GM12878 (cell line): ENCODE data around the gene IL13RA2. TPM values are rescaled to one million over a fixed set of nuclear protein-coding genes. Genes with fewer than 3 reads are reported as not detected.

ENCODE experiments used
- ATAC-seq: fragments of 200-7000 bp; cut with Tn5 transposase; 3 replicates; pipeline ENCODE4 v1.9.1; 2020; ENCODE audit warnings: mild to moderate bottlenecking, moderate library complexity
- BruUV-seq: library from RNA; stranded (reverse); fragments of 400-500 nt; replicated peaks from 2 replicates; lab custom pipeline; 2021; lab: Mats Ljungman, UMichigan
- CTCF ChIA-PET: fragments of 300-600 bp; sonication (Branson Sonifier 250); formaldehyde crosslinking; extraction: SDS; loops from one replicate; lab custom pipeline; 2021; ENCODE audit warnings: inconsistent platforms; lab: Yijun Ruan, JAX
- POLR2A ChIA-PET: fragments of 350-600 bp; formaldehyde crosslinking; extraction: SDS; loops from one replicate; lab custom pipeline; 2021; ENCODE audit warnings: inconsistent platforms; lab: Charles Lee
- RAD21 ChIA-PET: fragments of 300-600 bp; sonication (Branson Sonifier 250); formaldehyde crosslinking; loops from one replicate; lab custom pipeline; 2023; ENCODE audit warnings: antibody characterized with exemption; ENCODE audit not compliant: unreplicated experiment; lab: Charles Lee
- SMC1A ChIA-PET: fragments of 300-600 bp; sonication (Branson Sonifier 250); formaldehyde crosslinking; loops from one replicate; lab custom pipeline; 2023; ENCODE audit not compliant: unreplicated experiment, uncharacterized antibody; lab: Charles Lee
- DNase-seq: peaks from one replicate; pipeline ENCODE4 v3.0.0-alpha.2; 2011; ENCODE audit warnings: low read depth, low spot score
- FAIRE-seq: peaks from 3 replicates; lab custom pipeline; 2011; peaks lifted over from hg19 to GRCh38; lab: Jason Lieb, UNC
- H2AFZ ChIP-seq: 2 replicates; pipeline ENCODE4 v1.6.0; 2011; ENCODE audit warnings: low read depth, low read length, control low read depth; ENCODE audit not compliant: control insufficient read depth
- H3K27ac ChIP-seq: 2 replicates; pipeline ENCODE4 v1.5.1; 2011; ENCODE audit warnings: control low read depth; ENCODE audit not compliant: control insufficient read depth, insufficient read depth
- H3K27me3 ChIP-seq, 2 experiments: replicated peaks in 1 of 2; 2 replicates each; pipeline versions ENCODE4 v1.6.0 to v1.6.1; 2011; ENCODE audit warnings: low read length in 1 of 2; ENCODE audit not compliant: control insufficient read depth in 2 of 2, insufficient read depth in 2 of 2
- H3K36me3 ChIP-seq, 2 experiments: 2 replicates each; pipeline ENCODE4 v1.5.1; 2011; ENCODE audit warnings: low read length in 1 of 2; ENCODE audit not compliant: control insufficient read depth in 2 of 2, insufficient read depth in 2 of 2
- H3K4me1 ChIP-seq: 2 replicates; pipeline ENCODE4 v1.6.1; 2011; ENCODE audit warnings: mild to moderate bottlenecking, low read length, moderate library complexity, mixed read lengths; ENCODE audit not compliant: control insufficient read depth, insufficient read depth
- H3K4me2 ChIP-seq: 2 replicates; pipeline ENCODE4 v1.6.0; 2011; ENCODE audit warnings: control low read depth; ENCODE audit not compliant: control insufficient read depth, insufficient read depth
- H3K4me3 ChIP-seq: fragments of 200-600 bp; sonication (generic); 2 replicates; pipeline ENCODE4 v1.5.1; 2016
- H3K79me2 ChIP-seq: 2 replicates; pipeline ENCODE4 v1.6.0; 2011; ENCODE audit warnings: low read length; ENCODE audit not compliant: control insufficient read depth, insufficient read depth
- H3K9ac ChIP-seq: 2 replicates; pipeline ENCODE4 v1.8.0; 2011; ENCODE audit warnings: low read length, control low read depth, mixed read lengths; ENCODE audit not compliant: control insufficient read depth, insufficient read depth
- H3K9me3 ChIP-seq: replicated peaks from 3 replicates; pipeline ENCODE4 v1.5.1; 2011; ENCODE audit warnings: mild to moderate bottlenecking, low read length; ENCODE audit not compliant: control insufficient read depth, insufficient read depth
- H4K20me1 ChIP-seq: 2 replicates; pipeline ENCODE4 v1.6.0; 2011; ENCODE audit not compliant: control insufficient read depth, insufficient read depth
- BACH1 ChIP-seq: fragments of 450-650 bp; IDR thresholded peaks from 2 replicates; pipeline ENCODE4 v1.6.1; 2017; ENCODE audit warnings: mild to moderate bottlenecking, borderline replicate concordance
- CEBPB ChIP-seq, 2 experiments: fragments of 150-350 bp in 1 of 2; IDR thresholded peaks; 2 replicates each; pipeline ENCODE4 v1.6.1; 2012 to 2014; ENCODE audit warnings: low read depth in 2 of 2, low read length in 2 of 2, borderline replicate concordance in 1 of 2, inconsistent platforms in 1 of 2
- ETV6 ChIP-seq, 2 experiments: fragments of 450-650 bp in 1 of 2; IDR thresholded peaks in 1 of 2; conservative IDR thresholded peaks in 1 of 2; 2 replicates each; pipeline ENCODE4 v1.6.1; 2014; ENCODE audit warnings: antibody characterized with exemption in 1 of 2, borderline replicate concordance in 1 of 2, low read depth in 1 of 2, mild to moderate bottlenecking in 1 of 2, moderate library complexity in 1 of 2
- HDAC2 ChIP-seq: fragments of 200-600 bp; sonication (generic); IDR thresholded peaks from 2 replicates; pipeline ENCODE4 v1.6.1; 2017
- KLF5 ChIP-seq: fragments of 450-650 bp; IDR thresholded peaks from 2 replicates; pipeline ENCODE4 v1.6.1; 2014; ENCODE audit warnings: mild to moderate bottlenecking; ENCODE audit not compliant: partially characterized antibody
- MTA2 ChIP-seq: fragments of 450-650 bp; IDR thresholded peaks from 2 replicates; pipeline ENCODE4 v1.6.1; 2016; ENCODE audit warnings: low read depth, mild to moderate bottlenecking, moderate library complexity
- RAD51 ChIP-seq: fragments of 450-650 bp; IDR thresholded peaks from 2 replicates; pipeline ENCODE4 v1.6.1; 2016; ENCODE audit warnings: moderate library complexity, mild to moderate bottlenecking, inconsistent platforms
- SRF ChIP-seq, 2 experiments: IDR thresholded peaks; 2 replicates each; pipeline ENCODE4 v1.6.1; 2011; ENCODE audit warnings: low read depth in 2 of 2, low read length in 2 of 2, mild to moderate bottlenecking in 1 of 2, moderate library complexity in 1 of 2
- TARDBP ChIP-seq: IDR thresholded peaks from 2 replicates; pipeline ENCODE4 v1.6.1; 2016; ENCODE audit warnings: borderline replicate concordance
- WGBS: methylation state at CpG from one replicate; pipeline ENCODE4 v1.1.6; 2016; ENCODE audit warnings: low lambda C conversion rate; ENCODE audit not compliant: insufficient replicate concordance, insufficient coverage; ENCODE audit errors: missing lambda C conversion rate; 5-methylcytosine and 5-hydroxymethylcytosine counted together
- in situ Hi-C: fragments of 300-500 bp; cut with MboI; formaldehyde crosslinking; loops from 9 replicates; pipeline ENCODE4 v1.14.3; 2018; ENCODE audit warnings: mixed read lengths
- intact Hi-C: fragments of 100-400 bp; cut with micrococcal nuclease; formaldehyde crosslinking; loops from one replicate; pipeline ENCODE4 v1.14.2; 2022; ENCODE audit not compliant: unreplicated experiment
- polyA plus RNA-seq, 11 experiments: library from polyadenylated mRNA; depleted of rRNA in 4 of 11; unstranded in 6 of 11; stranded (reverse) in 5 of 11; fragments of >200 nt; fragmentation: Nextera tagmentation in 4 of 11; fragmentation: Illumina TruSeq in 1 of 11; extraction: Ambion mirVana in 4 of 11; extraction: Trizol in 1 of 11; gene quantifications; 1 replicate in 1 of 11; 2 replicates in 10 of 11; pipeline versions ENCODE4 v1.2.1 to v1.2.3, GENCODE V29; 2011 to 2016; ENCODE audit warnings: inconsistent platforms in 2 of 11, missing spikeins in 2 of 11, low read depth in 1 of 11
- total RNA-seq, 4 experiments: library from RNA; depleted of rRNA in 3 of 4; stranded (reverse); fragments of >200 nt in 3 of 4; fragmentation: Illumina TruSeq in 1 of 4; extraction: Trizol in 1 of 4; gene quantifications; 2 replicates each; pipeline versions ENCODE4 v1.2.1 to v1.2.3, GENCODE V29; 2013 to 2021
- TF ChIP-seq, protein P1 (sequence below): fragments of 450-650 bp; IDR thresholded peaks from 2 replicates; pipeline ENCODE4 v1.6.1; 2016; ENCODE audit warnings: mild to moderate bottlenecking

IL13RA2 gene
- total and polyA plus RNA-seq, 10 of the 15 experiments (the other 5 are each of a cell fraction or from before 2014, with no cell fraction given), result 0.08 TPM; not detected in 9

DNA sequence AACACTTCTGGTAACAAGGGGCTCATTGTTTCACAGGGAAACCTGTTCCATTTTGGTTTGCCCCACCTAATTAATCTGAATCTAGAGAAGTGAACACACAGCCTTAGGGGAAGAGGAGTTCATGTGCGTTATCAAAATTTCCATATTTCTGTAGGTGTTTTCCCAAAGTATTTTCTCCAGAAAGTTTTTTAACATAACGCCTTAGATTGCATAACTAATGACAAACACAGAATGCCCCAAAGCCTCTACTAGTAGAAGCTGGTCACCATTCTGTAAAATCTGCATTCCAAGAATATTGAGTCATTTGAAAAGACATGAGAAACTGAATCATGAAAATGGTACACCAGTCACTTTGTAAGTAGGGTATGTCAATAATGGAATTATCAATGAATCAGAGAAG is 41.1 kb downstream of the IL13RA2 start:
- Histone ChIP-seq H3K4me3 (no peak overlapping the region), H3K27me3 (no peaks in the 10 kb centered on the region), H3K79me2 (no peaks in the 10 kb centered on the region), H3K9ac (no peak overlapping the region), H4K20me1 (no peaks in the 10 kb centered on the region), H2AFZ (no peak overlapping the region), H3K36me3 (no peaks in the 10 kb centered on the region), H3K9me3 (no peaks in the 10 kb centered on the region), H3K27ac (no peak overlapping the region), H3K4me2 (no peak overlapping the region), H3K4me1 (no peaks in the 10 kb centered on the region)
- BruUV-seq, result no TSS peak
- ATAC-seq (no peak), FAIRE-seq (no peak), DNase-seq (no peak)
- in situ Hi-C loops (no loop called here), intact Hi-C loops (no loop called here)
- CTCF ChIA-PET, result no interaction called here
- RAD21 ChIA-PET, result no interaction called here
- POLR2A ChIA-PET, result no interaction called here
- SMC1A ChIA-PET, result interaction anchor here (0.6 kb wide), 1 partner anchor 42 kb away, joined by 3 read pairs; no protein-coding TSS in a partner anchor
- WGBS, result 16% methylated on average over 2 of the region's 2 CpGs
- TF ChIP-seq BACH1 (no peak), TARDBP (no peak), HDAC2 (no peak), MTA2 (no peak), CEBPB (IDR thresholded peaks at IDR 0.05; ENCODE audit: borderline replicate concordance in 1 of 2, low read depth in 2 of 2, low read length in 2 of 2) (no peak), KLF5 (no peak), RAD51 (no peak), ETV6 (conservative IDR thresholded peaks at IDR 0.05 in 1 of 2, IDR thresholded peaks at IDR 0.05 in 1 of 2; ENCODE audit: borderline replicate concordance in 1 of 2, low read depth in 1 of 2) (no peak), SRF (IDR thresholded peaks at IDR 0.05; ENCODE audit: low read depth in 2 of 2, low read length in 2 of 2) (no peak)
- TF ChIP-seq, protein P1, sequence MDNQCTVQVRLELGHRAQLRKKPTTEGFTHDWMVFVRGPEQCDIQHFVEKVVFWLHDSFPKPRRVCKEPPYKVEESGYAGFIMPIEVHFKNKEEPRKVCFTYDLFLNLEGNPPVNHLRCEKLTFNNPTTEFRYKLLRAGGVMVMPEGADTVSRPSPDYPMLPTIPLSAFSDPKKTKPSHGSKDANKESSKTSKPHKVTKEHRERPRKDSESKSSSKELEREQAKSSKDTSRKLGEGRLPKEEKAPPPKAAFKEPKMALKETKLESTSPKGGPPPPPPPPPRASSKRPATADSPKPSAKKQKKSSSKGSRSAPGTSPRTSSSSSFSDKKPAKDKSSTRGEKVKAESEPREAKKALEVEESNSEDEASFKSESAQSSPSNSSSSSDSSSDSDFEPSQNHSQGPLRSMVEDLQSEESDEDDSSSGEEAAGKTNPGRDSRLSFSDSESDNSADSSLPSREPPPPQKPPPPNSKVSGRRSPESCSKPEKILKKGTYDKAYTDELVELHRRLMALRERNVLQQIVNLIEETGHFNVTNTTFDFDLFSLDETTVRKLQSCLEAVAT, result no peak
